Kidney (tissue), 14 donors: Measurements from ENCODE around the gene ATP6V1B1. TPM values are rescaled to one million over a fixed set of nuclear protein-coding genes. Genes with fewer than 3 reads are reported as not detected.

ENCODE experiments used
- DNase-seq, 5 donors: peaks; one replicate each; pipeline ENCODE4 v3.0.0-alpha.2; 2013 to 2020
- FAIRE-seq: peaks from 2 replicates; lab custom pipeline; 2012; peaks lifted over from hg19 to GRCh38; lab: Jason Lieb, UNC
- H3K27ac ChIP-seq, 2 donors: one replicate each; pipeline ENCODE4 v1.7.0; 2013; ENCODE audit warnings: low read depth in 2 of 2, low read length in 2 of 2, inconsistent platforms in 1 of 2
- H3K27me3 ChIP-seq: one replicate; pipeline ENCODE4 v1.7.1; 2013; ENCODE audit warnings: low read length, inconsistent platforms; ENCODE audit not compliant: control insufficient read depth, insufficient read depth
- H3K36me3 ChIP-seq, 3 donors: one replicate each; pipeline versions ENCODE4 v1.7.0 to v1.7.1; 2013; ENCODE audit warnings: low read length in 3 of 3, control low read depth in 1 of 3, inconsistent platforms in 1 of 3; ENCODE audit not compliant: insufficient read depth in 3 of 3, control insufficient read depth in 2 of 3
- H3K4me1 ChIP-seq, 3 donors: one replicate each; pipeline versions ENCODE4 v1.7.0 to v1.7.1; 2013; ENCODE audit warnings: low read length in 3 of 3, inconsistent platforms in 1 of 3, low read depth in 1 of 3; ENCODE audit not compliant: control insufficient read depth in 2 of 3, insufficient read depth in 2 of 3
- H3K4me3 ChIP-seq, 3 donors: one replicate each; pipeline versions ENCODE4 v1.7.0 to v1.8.1; 2013; ENCODE audit warnings: low read length in 3 of 3, control low read depth in 1 of 3, inconsistent platforms in 1 of 3
- H3K9ac ChIP-seq, 3 donors: one replicate each; pipeline versions ENCODE4 v1.7.0 to v1.7.1; 2013; ENCODE audit warnings: low read length in 3 of 3, control low read depth in 1 of 3, inconsistent platforms in 1 of 3
- H3K9me3 ChIP-seq, 3 donors: one replicate each; pipeline versions ENCODE4 v1.7.0 to v1.7.1; 2013; ENCODE audit warnings: low read length in 3 of 3, control low read depth in 1 of 3, inconsistent platforms in 1 of 3; ENCODE audit not compliant: control insufficient read depth in 2 of 3, insufficient read depth in 1 of 3
- intact Hi-C: fragments of 100-400 bp; cut with DNase I; formaldehyde crosslinking; loops from one replicate; pipeline ENCODE4 v1.11.1; 2022
- polyA plus RNA-seq: library from polyadenylated mRNA; stranded (reverse); fragments of 350-450 nt; fragmentation: Illumina TruSeq; extraction: RNeasy Lipid Tissue Mini Kit (QIAGEN cat#74804); gene quantifications from one replicate; pipeline ENCODE4 v1.2.3, GENCODE V29; 2014; ENCODE audit warnings: low read depth, low replicate concordance; ENCODE audit not compliant: insufficient read depth
- total RNA-seq: library from RNA; stranded (reverse); fragmentation: NEBNext Ultra II Directional; extraction: Animal tissue kit (Norgen Biotek cat#: 25700); gene quantifications from one replicate; pipeline ENCODE4 v1.2.1, GENCODE V29; 2021
- TF ChIP-seq, protein P1 (sequence below): IDR thresholded peaks from 3 replicates; pipeline ENCODE4 v1.5.1; 2012; ENCODE audit warnings: mild to moderate bottlenecking, moderate library complexity, borderline replicate concordance; ENCODE audit not compliant: insufficient read depth; ENCODE audit errors: extremely low read depth
- donor health status: control.
- donor health status: control.
- donor health status: control.
- donor health status: control.
- donor health status: control.
- donor health status: DM: yes; HTN: yes; CAD: no.
- donor health status: Normal renal cell carcinoma (clear cell type).

ATP6V1B1 gene
- total and polyA plus RNA-seq, 2 donors from 2014 or later, result 37.9 to 400 TPM

DNA sequence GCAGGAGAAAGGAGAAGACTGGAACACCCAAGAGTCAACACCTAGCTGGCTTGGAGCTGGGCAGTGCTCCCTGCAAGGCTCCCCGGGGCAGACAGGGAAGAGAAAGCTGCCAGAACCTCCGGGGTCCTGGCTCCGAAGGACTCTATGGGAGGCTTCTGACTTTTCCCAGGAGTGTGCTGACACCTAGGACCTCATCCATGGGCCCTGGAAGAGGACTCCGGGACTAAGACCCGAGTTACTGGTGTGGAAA is 37.8 kb upstream of the ATP6V1B1 start:
- Histone ChIP-seq H3K36me3 (no peaks in the 10 kb centered on the region), H3K27ac (no peak overlapping the region), H3K9ac (no peak overlapping the region), H3K27me3 (peaks cover 77% of the 10 kb centered on the region), H3K4me3 (no peak overlapping the region), H3K4me1 (peaks cover 0 to 13% (median 0%) of the 10 kb centered on the region in 3 donors), H3K9me3 (no peaks in the 10 kb centered on the region)
- intact Hi-C loops, result no loop called here
- TF ChIP-seq, protein P1, sequence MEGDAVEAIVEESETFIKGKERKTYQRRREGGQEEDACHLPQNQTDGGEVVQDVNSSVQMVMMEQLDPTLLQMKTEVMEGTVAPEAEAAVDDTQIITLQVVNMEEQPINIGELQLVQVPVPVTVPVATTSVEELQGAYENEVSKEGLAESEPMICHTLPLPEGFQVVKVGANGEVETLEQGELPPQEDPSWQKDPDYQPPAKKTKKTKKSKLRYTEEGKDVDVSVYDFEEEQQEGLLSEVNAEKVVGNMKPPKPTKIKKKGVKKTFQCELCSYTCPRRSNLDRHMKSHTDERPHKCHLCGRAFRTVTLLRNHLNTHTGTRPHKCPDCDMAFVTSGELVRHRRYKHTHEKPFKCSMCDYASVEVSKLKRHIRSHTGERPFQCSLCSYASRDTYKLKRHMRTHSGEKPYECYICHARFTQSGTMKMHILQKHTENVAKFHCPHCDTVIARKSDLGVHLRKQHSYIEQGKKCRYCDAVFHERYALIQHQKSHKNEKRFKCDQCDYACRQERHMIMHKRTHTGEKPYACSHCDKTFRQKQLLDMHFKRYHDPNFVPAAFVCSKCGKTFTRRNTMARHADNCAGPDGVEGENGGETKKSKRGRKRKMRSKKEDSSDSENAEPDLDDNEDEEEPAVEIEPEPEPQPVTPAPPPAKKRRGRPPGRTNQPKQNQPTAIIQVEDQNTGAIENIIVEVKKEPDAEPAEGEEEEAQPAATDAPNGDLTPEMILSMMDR, result no peak
- no peak for FAIRE-seq
- DNase-seq, result no peak

DNA sequence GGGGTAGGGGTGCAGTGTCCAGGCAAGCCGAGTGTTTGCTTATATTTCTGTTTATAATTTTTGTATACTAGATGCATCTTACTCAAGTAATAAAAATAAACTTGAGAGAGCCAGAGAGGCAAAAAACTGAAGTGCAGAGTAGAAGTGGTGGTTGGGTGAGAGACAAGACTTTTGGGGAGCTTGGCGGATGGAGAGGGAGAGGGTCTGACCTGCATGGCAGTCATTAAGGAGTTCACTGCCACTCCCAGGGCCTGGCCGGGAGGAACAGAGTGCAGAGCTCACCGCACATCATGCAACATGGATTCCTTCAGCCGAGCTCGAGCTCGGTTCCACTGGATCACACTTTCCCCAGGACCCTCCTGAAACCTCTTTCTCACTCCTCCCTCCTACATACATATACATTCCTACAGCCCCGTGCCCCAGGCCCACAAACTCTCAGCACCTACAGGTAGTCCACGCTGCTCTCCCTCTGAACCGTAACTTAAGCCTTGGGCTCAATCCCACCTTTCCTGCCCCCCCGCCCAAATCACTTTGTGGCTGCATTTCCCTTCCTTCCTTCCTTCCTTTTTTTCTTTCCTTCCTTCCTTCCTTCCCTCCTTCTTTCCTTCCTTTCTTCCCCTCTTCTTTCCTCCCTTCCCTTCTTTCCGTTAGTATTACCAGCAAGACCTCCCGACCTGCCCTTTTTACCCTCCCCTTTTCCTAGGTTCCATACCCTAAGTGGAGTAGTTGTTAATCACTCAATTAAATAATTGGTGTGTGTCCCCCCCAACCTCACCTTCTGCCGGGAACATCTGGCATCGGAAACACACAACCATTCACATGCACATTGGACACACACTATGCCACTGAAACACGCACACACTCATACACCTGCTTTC is 37.1 kb upstream of the ATP6V1B1 start:
- Histone ChIP-seq H3K9ac (no peak overlapping the region), H3K36me3 (no peaks in the 10 kb centered on the region), H3K4me3 (no peak overlapping the region), H3K27me3 (peaks cover 80% of the 10 kb centered on the region), H3K4me1 (peaks cover 0 to 13% (median 0%) of the 10 kb centered on the region in 3 donors), H3K27ac (no peak overlapping the region), H3K9me3 (no peaks in the 10 kb centered on the region)
- DNase-seq (no peak), FAIRE-seq (no peak)
- intact Hi-C loops, result no loop called here
- TF ChIP-seq, protein P1, result no peak

DNA sequence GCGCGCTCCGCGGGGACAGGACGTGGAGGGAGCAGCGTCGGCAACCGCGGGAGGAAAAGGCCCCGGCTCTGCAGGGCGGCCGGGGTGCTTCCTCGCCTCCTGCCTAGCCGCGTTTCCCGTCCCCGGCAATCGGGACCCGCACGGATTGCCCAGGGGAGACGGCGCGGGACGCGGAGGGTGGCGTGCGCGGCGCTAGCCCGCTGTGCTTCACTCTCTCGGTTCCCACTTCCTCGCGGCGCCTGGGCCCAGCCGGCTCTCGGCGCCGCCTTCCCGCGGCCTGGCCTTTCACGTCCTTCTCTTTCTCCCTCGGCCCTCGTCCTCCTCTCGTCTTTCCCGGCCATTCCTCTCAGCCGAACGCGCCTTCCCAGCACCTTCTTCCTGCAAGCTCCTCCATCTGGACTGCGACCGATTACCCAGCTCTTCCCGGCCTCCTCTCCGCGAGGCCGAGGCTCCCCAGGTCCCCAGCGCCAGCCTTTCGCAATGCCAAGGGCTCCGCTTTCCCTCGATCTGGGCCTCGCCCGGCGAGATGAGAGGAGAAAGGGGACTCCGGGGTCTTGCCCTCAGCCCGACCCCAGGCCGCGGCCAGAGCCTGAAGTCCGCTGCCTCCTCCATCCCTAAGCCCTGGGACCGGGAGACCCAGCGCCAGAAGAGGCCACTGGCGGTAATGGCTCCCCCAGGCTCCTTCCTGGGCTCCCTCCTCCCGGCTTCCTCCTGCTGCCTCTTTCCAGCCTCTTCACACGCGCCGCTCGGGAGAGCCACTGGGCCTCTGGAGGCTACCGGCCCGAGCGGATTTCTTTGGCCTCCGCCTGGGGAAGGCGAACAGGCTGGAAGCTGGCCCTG is 34.3 kb upstream of the ATP6V1B1 start:
- TF ChIP-seq, protein P1, result no peak
- Histone ChIP-seq H3K36me3 (no peaks in the 10 kb centered on the region), H3K9ac (no peak overlapping the region), H3K9me3 (no peaks in the 10 kb centered on the region), H3K4me3 (peak overlapping the region; percentile 20 to 36 (median 28)), H3K27me3 (peaks cover 84% of the 10 kb centered on the region), H3K4me1 (peaks cover 0 to 13% (median 0%) of the 10 kb centered on the region in 3 donors), H3K27ac (no peak overlapping the region)
- FAIRE-seq (no peak), DNase-seq (peak in 1 of 5 donors; percentile 53)
- intact Hi-C loops, result no loop called here
